GM12878 (cell line): Measurements from ENCODE around the gene AKT1.
"Not testable (repeated sequence)": the region's sequence is repeated elsewhere in the genome, so short reads cannot be mapped to it uniquely, and the experiment has no call there.

Source experiments
- BHLHE40 ChIP-seq, 2 experiments: fragments of 450-650 bp in 1 of 2; IDR thresholded peaks; 2 replicates each; pipeline ENCODE4 v1.6.1; 2011 to 2017; ENCODE audit warnings: low read depth in 2 of 2, borderline replicate concordance in 1 of 2, improper control_type of control experiment in 1 of 2, low read length in 1 of 2, mild to moderate bottlenecking in 1 of 2
- HCFC1 ChIP-seq: fragments of 150-350 bp; IDR thresholded peaks from 2 replicates; pipeline ENCODE4 v1.6.1; 2014; ENCODE audit warnings: low read length
- TF ChIP-seq, protein P1 (sequence below): IDR thresholded peaks from 2 replicates; pipeline ENCODE4 v1.6.1; 2012; ENCODE audit warnings: low read depth, low read length, improper control_type of control experiment
- TF ChIP-seq, protein P2 (sequence below), 3 experiments: IDR thresholded peaks in 2 of 3; conservative IDR thresholded peaks in 1 of 3; 2 replicates each; pipeline ENCODE4 v1.5.1; 2011; ENCODE audit warnings: low read depth in 3 of 3, low read length in 3 of 3, mild to moderate bottlenecking in 3 of 3, control low read depth in 2 of 3, moderate library complexity in 2 of 3, inconsistent platforms in 1 of 3, mixed read lengths in 1 of 3; ENCODE audit not compliant: control insufficient read depth in 2 of 3, insufficient read depth in 1 of 3; ENCODE audit errors: extremely low read depth in 1 of 3

GRCh38 chr14:104750753-104751057 lies 44.8 kb downstream of the AKT1 start:
- TF ChIP-seq HCFC1; BHLHE40 (IDR thresholded peaks at IDR 0.05; ENCODE audit: borderline replicate concordance in 1 of 2, low read depth in 2 of 2, low read length in 1 of 2): not testable (repeated sequence)
- TF ChIP-seq, protein P1, sequence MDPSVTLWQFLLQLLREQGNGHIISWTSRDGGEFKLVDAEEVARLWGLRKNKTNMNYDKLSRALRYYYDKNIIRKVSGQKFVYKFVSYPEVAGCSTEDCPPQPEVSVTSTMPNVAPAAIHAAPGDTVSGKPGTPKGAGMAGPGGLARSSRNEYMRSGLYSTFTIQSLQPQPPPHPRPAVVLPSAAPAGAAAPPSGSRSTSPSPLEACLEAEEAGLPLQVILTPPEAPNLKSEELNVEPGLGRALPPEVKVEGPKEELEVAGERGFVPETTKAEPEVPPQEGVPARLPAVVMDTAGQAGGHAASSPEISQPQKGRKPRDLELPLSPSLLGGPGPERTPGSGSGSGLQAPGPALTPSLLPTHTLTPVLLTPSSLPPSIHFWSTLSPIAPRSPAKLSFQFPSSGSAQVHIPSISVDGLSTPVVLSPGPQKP: not testable (repeated sequence)
- TF ChIP-seq, protein P2, sequence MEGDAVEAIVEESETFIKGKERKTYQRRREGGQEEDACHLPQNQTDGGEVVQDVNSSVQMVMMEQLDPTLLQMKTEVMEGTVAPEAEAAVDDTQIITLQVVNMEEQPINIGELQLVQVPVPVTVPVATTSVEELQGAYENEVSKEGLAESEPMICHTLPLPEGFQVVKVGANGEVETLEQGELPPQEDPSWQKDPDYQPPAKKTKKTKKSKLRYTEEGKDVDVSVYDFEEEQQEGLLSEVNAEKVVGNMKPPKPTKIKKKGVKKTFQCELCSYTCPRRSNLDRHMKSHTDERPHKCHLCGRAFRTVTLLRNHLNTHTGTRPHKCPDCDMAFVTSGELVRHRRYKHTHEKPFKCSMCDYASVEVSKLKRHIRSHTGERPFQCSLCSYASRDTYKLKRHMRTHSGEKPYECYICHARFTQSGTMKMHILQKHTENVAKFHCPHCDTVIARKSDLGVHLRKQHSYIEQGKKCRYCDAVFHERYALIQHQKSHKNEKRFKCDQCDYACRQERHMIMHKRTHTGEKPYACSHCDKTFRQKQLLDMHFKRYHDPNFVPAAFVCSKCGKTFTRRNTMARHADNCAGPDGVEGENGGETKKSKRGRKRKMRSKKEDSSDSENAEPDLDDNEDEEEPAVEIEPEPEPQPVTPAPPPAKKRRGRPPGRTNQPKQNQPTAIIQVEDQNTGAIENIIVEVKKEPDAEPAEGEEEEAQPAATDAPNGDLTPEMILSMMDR (IDR thresholded peaks at IDR 0.05 in 2 of 3, conservative IDR thresholded peaks at IDR 0.05 in 1 of 3; ENCODE audit: control insufficient read depth in 2 of 3, extremely low read depth in 1 of 3, insufficient read depth in 1 of 3, low read depth in 3 of 3, low read length in 3 of 3): not testable (repeated sequence)
